HG03097 (cell line): ENCODE results near the gene TNRC6B.
"Not testable (repeated sequence)": the region's sequence is repeated elsewhere in the genome, so short reads cannot be mapped to it uniquely, and the experiment has no call there.

ENCODE experiments used
- ATAC-seq: cut with Tn5 transposase; IDR thresholded peaks from one replicate; pipeline ENCODE4 v1.9.1; 2021; ENCODE audit not compliant: unreplicated experiment, low FRiP score

TNRC6B gene, protein sequence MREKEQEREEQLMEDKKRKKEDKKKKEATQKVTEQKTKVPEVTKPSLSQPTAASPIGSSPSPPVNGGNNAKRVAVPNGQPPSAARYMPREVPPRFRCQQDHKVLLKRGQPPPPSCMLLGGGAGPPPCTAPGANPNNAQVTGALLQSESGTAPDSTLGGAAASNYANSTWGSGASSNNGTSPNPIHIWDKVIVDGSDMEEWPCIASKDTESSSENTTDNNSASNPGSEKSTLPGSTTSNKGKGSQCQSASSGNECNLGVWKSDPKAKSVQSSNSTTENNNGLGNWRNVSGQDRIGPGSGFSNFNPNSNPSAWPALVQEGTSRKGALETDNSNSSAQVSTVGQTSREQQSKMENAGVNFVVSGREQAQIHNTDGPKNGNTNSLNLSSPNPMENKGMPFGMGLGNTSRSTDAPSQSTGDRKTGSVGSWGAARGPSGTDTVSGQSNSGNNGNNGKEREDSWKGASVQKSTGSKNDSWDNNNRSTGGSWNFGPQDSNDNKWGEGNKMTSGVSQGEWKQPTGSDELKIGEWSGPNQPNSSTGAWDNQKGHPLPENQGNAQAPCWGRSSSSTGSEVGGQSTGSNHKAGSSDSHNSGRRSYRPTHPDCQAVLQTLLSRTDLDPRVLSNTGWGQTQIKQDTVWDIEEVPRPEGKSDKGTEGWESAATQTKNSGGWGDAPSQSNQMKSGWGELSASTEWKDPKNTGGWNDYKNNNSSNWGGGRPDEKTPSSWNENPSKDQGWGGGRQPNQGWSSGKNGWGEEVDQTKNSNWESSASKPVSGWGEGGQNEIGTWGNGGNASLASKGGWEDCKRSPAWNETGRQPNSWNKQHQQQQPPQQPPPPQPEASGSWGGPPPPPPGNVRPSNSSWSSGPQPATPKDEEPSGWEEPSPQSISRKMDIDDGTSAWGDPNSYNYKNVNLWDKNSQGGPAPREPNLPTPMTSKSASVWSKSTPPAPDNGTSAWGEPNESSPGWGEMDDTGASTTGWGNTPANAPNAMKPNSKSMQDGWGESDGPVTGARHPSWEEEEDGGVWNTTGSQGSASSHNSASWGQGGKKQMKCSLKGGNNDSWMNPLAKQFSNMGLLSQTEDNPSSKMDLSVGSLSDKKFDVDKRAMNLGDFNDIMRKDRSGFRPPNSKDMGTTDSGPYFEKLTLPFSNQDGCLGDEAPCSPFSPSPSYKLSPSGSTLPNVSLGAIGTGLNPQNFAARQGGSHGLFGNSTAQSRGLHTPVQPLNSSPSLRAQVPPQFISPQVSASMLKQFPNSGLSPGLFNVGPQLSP (N-terminal part only)

GRCh38 chr22:40177738-40178416, at the start of gene TNRC6B:
TSS of gene TNRC6B (plus strand) at chr22:40177925. CDS start at chr22:40178136, 211 bp downstream.
- peak; percentile 75 for ATAC-seq

- no peak for ATAC-seq
Measured at GRCh38 chr22:40128989-40129388, 48.7 kb upstream of the TNRC6B start.

DNA sequence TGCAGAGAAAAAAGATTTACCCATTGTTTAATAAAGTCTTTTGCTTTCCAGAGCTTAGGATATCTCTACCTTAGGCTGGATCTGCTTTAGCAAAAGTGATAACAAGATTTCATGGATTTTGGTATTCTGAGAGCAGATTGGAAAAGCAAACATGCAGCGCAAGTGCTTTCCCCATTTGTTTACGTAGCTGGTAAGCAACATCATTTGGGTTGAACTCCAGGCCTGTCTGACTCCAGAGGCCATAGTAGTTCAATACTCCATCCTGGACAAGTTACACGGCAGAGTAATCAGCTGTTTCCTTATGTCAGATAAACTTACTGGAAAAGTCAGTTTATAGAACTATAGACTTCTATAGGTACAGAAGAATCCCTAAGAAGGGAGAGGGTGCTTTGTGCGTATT, 40.6 kb upstream of the TNRC6B start:
- no peak for ATAC-seq

DNA sequence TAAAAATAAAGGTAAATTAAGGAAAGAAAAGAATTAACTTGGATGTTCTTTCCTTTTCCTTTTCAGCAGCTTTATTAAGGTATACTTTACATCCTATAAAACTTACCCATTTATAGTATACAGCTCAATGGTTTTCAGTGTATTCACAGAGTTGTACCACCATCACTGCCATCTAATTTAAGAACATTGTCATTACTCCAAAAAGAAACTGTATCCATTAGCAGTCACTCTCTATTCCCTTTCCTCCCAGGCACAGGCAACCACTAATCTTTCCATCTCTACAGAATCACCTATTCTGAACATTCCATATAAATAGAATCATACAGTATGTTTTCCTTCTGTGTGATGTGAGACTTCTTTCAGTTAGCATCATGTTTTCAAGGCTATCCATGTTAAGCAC, 38.9 kb upstream of the TNRC6B start:
- ATAC-seq, result no peak

- no peak for ATAC-seq
Measured at GRCh38 chr22:40147388-40148176, 30.1 kb upstream of the TNRC6B start.

DNA sequence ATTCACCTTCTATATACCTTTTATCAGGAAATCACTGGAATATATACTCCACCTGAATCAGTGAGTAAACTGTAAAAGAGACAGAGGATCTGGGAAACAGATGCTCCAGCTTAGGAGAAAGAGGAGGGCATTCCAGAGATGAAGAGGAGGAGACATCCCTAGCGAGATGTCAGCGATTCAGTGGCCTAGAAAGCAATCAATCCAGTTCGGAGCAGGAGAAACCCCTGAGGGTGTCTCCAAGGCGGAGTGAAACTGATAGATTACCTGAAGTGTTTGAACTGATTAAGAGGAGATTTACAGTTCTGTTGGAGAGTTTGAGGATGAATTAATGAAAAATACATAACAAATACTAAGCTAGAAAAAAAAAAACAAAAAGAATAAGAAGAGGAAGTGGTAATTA, 24.5 kb upstream of the TNRC6B start:
- no peak for ATAC-seq

- no peak for ATAC-seq
Measured at GRCh38 chr22:40153705-40154104, 24.0 kb upstream of the TNRC6B start.

DNA sequence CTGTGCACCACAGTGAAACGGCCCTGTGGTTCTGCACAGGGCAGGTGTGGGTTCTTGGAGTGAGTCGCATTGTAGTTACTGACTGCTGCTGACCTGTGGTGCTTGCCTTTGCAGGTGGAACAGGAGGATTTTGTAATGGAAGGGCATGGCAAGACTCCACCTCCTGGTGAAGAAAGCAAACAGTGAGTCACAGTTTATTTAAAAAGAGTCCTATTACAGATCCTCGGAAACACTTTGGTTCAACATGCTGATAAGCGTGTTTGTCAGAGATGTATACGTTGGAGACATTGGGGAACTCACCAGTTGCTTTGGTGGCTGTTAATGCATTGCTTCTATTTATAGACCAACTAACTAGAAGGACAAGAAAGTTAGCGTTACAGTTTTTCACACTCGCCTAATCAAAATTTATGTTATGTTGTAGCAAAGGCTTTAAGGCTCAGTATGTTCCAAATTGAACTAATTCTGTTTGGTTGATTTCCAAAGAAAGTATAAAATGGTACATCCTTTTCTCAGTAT, 21.7 kb upstream of the TNRC6B start:
- no peak for ATAC-seq

- not testable (repeated sequence) for ATAC-seq
Measured at GRCh38 chr22:40156682-40157081, 21.0 kb upstream of the TNRC6B start.

DNA sequence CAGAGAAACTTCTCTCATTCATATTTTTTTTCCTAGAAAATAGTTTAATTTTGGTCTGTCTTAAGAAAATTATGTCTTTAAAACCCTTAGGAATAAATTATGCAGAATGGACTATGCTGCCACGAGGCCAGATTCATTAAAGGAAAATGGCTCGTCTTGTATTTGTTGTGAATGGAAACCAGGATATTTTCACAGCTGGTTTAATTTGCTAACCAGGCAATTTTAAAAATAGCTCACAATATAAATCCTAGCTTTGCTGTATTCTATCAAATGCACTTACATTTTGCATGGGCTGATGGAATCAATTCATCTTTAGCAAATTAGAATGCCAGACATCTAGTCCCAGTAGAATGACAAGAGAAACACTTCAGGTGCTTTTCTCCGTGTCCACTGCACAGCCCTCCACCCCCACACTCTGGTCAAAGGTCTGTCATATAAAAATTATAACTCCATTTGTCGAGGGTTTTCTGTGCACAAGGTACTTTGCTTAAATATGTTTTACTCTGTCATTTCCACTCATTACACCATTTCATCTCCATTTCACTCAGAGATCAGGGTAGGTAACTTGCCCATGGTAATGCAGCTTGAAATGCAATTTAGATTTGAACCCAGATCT, 20.3 kb upstream of the TNRC6B start:
- no peak for ATAC-seq

DNA sequence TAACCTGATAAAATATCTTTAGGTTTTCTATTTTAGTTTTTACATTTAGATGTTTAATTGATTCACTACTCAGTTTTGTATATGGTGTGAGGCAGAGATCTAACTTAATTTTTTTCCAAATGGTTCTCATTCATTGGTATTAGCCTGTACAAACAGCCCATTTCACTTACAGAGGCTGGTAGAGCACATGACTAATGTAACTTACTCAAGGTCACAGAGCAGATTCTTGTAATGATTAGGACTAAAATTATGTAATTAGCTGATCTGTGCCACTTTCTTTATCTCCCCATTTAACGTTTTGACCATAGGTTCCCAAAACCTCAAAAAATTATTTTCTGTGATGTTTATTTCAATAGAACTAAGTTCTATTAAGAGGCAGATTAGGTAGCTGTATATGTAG, 16.5 kb upstream of the TNRC6B start:
- ATAC-seq, result no peak

DNA sequence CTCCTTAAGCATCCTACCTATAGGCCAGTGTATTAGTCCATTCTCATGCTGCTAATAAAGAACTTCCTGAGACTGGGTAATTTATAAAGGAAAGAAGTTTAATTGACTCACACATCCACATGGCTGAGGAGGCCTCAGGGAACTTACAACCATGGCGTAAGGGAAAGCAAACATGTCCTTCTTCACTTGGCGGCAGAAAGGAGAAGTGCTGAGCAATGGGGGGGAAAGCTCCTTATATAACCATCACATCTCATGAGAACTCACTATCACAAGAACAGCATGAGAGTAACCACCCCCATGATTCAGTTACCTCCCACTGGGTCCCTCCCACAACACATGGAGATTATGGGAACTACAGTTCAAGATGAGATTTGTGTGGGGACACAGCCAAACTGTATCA, 12.2 kb upstream of the TNRC6B start:
- ATAC-seq, result not testable (repeated sequence)

- ATAC-seq, result no peak
Measured at GRCh38 chr22:40175611-40176244, 2.0 kb upstream of the TNRC6B start.

GRCh38 chr22:40176921-40177737, 596 bp upstream of the TNRC6B start:
- peak; percentile 2 for ATAC-seq

DNA sequence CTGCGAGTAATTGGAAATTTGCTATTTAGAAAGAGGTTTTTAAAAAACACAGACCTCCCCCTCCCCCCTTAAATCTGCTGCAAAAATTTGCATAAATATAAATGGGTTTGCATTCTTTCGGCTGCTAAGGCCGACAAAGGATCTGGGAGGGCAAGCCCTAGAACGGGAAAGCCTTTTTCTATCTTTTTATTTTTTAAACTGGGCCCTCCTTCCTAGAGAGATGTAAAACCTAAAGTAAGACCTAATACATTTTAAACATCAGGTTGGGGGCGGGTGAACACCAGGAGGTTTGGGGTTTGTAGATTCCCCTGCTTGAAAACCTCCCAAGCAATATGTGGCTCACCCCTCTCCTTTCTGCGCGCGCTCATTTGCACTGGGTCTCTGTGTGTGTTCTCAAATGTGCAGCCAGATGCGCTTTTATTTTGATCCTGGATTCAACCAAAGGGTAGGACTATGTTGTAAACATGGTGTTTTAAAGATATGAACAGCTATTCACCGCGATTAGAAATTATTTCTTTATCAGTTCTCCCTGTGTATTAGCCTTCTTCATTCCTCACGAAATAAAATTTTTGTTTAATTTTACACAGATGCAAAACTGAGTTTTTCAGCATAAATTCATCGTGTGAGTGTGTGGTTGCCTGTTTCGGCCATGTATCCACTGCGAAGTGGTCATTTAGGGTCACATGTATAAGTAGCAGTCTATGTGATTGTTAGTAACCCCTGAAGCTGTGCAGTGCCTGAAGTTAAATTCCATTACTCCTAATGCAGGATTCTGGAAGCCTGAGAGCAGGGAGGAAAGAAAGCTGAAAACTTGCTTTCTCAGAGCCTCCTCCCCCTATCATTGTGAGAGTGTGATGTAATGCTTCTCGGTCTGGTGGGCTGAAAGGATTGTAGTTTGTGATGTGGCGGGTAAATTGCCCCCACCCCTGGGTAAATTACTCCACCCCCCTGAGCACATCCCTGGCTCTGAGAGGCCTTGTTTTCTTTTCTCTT, 988 bp downstream of the TNRC6B start:
- ATAC-seq, result no peak

GRCh38 chr22:40179526-40179925, 1.8 kb downstream of the TNRC6B start:
- no peak for ATAC-seq
